OCI-LY7 (cell line): ENCODE measurements around the gene MAN1A2. TPM values are rescaled to one million over a fixed set of nuclear protein-coding genes. Genes with fewer than 3 reads are reported as not detected.
A peak's percentile ranks its signal among the peaks of the same experiment; 100 is the strongest.

Source experiments
- BruUV-seq: library from RNA; stranded (reverse); fragments of 400-500 nt; replicated peaks from 2 replicates; lab custom pipeline; 2021; lab: Mats Ljungman, UMichigan
- CTCF ChIA-PET: fragments of 300-600 bp; sonication (Branson Sonifier 250); formaldehyde crosslinking; loops from one replicate; lab custom pipeline; 2022; ENCODE audit warnings: antibody characterized with exemption; ENCODE audit not compliant: unreplicated experiment; lab: Charles Lee
- POLR2A ChIA-PET: fragments of 300-600 bp; sonication (Branson Sonifier 250); formaldehyde crosslinking; loops from one replicate; lab custom pipeline; 2022; ENCODE audit warnings: antibody characterized with exemption; lab: Charles Lee
- DNase-seq: peaks from one replicate; pipeline ENCODE4 v3.0.0-alpha.2; 2015; ENCODE audit warnings: low spot score
- H2AFZ ChIP-seq: fragments of 200-600 bp; sonication (generic), shearing (Covaris generic); 2 replicates; pipeline ENCODE4 v1.6.1; 2014; ENCODE audit warnings: mild to moderate bottlenecking, antibody characterized with exemption, low read length, moderate library complexity
- H3K27ac ChIP-seq: fragments of 200-600 bp; sonication (generic); 2 replicates; pipeline ENCODE4 v1.5.1; 2014; ENCODE audit warnings: mixed run types, low read depth, mild to moderate bottlenecking, moderate library complexity, low read length, inconsistent platforms; ENCODE audit not compliant: poor library complexity, severe bottlenecking
- H3K36me3 ChIP-seq: fragments of 200-600 bp; sonication (generic); 2 replicates; pipeline ENCODE4 v1.6.1; 2014; ENCODE audit warnings: mild to moderate bottlenecking, antibody characterized with exemption, low read length, moderate library complexity, mixed read lengths; ENCODE audit not compliant: insufficient read depth
- H3K4me1 ChIP-seq: fragments of 200-600 bp; sonication (generic); 2 replicates; pipeline ENCODE4 v1.5.1; 2014; ENCODE audit warnings: mild to moderate bottlenecking, low read length; ENCODE audit not compliant: insufficient read depth, poor library complexity, severe bottlenecking
- H3K4me2 ChIP-seq: fragments of 200-600 bp; sonication (generic); 2 replicates; pipeline ENCODE4 v1.6.1; 2014; ENCODE audit warnings: mild to moderate bottlenecking, low read length
- H3K4me3 ChIP-seq: fragments of 200-600 bp; sonication (generic); 2 replicates; pipeline ENCODE4 v1.5.1; 2014; ENCODE audit warnings: mild to moderate bottlenecking, low read depth, low read length; ENCODE audit not compliant: poor library complexity, severe bottlenecking
- H3K79me2 ChIP-seq: fragments of 200-600 bp; sonication (generic); 2 replicates; pipeline ENCODE4 v1.6.1; 2016; ENCODE audit warnings: low read depth, mild to moderate bottlenecking, low read length, moderate library complexity, mixed read lengths; ENCODE audit not compliant: insufficient read depth
- H3K9me2 ChIP-seq: fragments of 200-600 bp; sonication (generic); 2 replicates; pipeline ENCODE4 v1.6.1; 2016; ENCODE audit warnings: mild to moderate bottlenecking, low read length, mixed read lengths; ENCODE audit not compliant: insufficient read depth
- H3K9me3 ChIP-seq: fragments of 200-600 bp; sonication (generic); 2 replicates; pipeline ENCODE4 v1.6.1; 2014; ENCODE audit warnings: mild to moderate bottlenecking, mixed run types, low read length, mixed read lengths
- H4K20me1 ChIP-seq: fragments of 200-600 bp; sonication (generic); 2 replicates; pipeline ENCODE4 v1.6.1; 2014; ENCODE audit warnings: mild to moderate bottlenecking, antibody characterized with exemption, low read length, moderate library complexity, mixed read lengths; ENCODE audit not compliant: insufficient read depth
- EZH2phosphoT487 ChIP-seq: fragments of 200-600 bp; sonication (generic); IDR thresholded peaks from 2 replicates; pipeline ENCODE4 v1.6.1; 2018; ENCODE audit warnings: low read depth, borderline replicate concordance, mild to moderate bottlenecking, mixed run types, antibody characterized with exemption, low read length, moderate library complexity, mixed read lengths
- intact Hi-C: fragments of 100-400 bp; cut with micrococcal nuclease; formaldehyde crosslinking; loops from one replicate; pipeline ENCODE4 v1.10.0; 2022; ENCODE audit not compliant: unreplicated experiment
- total RNA-seq, 2 experiments: library from RNA; depleted of rRNA in 1 of 2; stranded (reverse); fragments of >200 nt in 1 of 2; shearing (Covaris generic) in 1 of 2; gene quantifications; 2 replicates each; pipeline ENCODE4 v1.2.3, GENCODE V29; 2014 to 2022
- TF ChIP-seq, protein P1 (sequence below): fragments of 200-600 bp; sonication (generic); conservative IDR thresholded peaks from 2 replicates; pipeline ENCODE4 v1.5.1; 2014; ENCODE audit warnings: mild to moderate bottlenecking, antibody characterized with exemption, low read length, moderate library complexity, mixed read lengths

The MAN1A2 gene
- total RNA-seq, 2 experiments from 2014 or later = 16.1 to 27.5 TPM

DNA sequence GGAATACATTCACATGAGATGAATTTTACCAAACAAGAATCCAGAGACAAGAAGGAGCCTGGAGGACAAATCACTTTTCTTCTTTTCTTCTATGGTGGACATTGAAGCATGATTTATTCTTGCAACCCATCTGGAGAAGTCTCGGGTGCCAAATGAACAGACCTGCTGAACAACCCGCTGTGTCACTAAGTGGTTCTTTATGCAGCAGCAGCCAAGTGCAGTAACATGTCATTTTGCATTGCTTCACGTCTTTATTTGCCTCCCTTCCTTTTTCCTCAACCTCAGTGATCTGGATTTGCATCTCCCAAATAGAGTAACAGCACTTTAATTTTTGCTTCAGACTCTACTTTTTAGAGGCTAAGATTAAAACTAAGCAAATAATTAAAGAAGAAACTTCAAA lies 188.6 kb downstream of the MAN1A2 start:
- H3K27ac ChIP-seq = no peak overlapping the region
- 0 out of 2 replicates have a peak overlapping the region, but pooled peaks have one; percentile 8 for H3K4me2 ChIP-seq
- H3K9me2 ChIP-seq = no peaks in the 10 kb centered on the region
- no peaks in the 10 kb centered on the region for H3K36me3 ChIP-seq
- no peak for DNase-seq
- BruUV-seq = no TSS peak
- intact Hi-C loops = no loop called here
- TF ChIP-seq, protein P1, sequence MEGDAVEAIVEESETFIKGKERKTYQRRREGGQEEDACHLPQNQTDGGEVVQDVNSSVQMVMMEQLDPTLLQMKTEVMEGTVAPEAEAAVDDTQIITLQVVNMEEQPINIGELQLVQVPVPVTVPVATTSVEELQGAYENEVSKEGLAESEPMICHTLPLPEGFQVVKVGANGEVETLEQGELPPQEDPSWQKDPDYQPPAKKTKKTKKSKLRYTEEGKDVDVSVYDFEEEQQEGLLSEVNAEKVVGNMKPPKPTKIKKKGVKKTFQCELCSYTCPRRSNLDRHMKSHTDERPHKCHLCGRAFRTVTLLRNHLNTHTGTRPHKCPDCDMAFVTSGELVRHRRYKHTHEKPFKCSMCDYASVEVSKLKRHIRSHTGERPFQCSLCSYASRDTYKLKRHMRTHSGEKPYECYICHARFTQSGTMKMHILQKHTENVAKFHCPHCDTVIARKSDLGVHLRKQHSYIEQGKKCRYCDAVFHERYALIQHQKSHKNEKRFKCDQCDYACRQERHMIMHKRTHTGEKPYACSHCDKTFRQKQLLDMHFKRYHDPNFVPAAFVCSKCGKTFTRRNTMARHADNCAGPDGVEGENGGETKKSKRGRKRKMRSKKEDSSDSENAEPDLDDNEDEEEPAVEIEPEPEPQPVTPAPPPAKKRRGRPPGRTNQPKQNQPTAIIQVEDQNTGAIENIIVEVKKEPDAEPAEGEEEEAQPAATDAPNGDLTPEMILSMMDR = no peak
- TF ChIP-seq EZH2phosphoT487 = no peak
- peaks cover 11% of the 10 kb centered on the region for H3K4me1 ChIP-seq
- no peaks in the 10 kb centered on the region for H3K79me2 ChIP-seq
- no peak overlapping the region for H3K4me3 ChIP-seq
- no peak overlapping the region for H2AFZ ChIP-seq
- POLR2A ChIA-PET = interaction anchor here (0.5 to 1.1 kb wide), 4 partner anchors 8 to 122 kb away, joined by 3 to 7 read pairs (median 4); no protein-coding TSS in a partner anchor
- CTCF ChIA-PET = interaction anchor here (1.2 kb wide), 1 partner anchor 21 kb away, joined by 3 read pairs; no protein-coding TSS in a partner anchor
- H4K20me1 ChIP-seq = no peaks in the 10 kb centered on the region
- H3K9me3 ChIP-seq = no peaks in the 10 kb centered on the region; the same call in 1 of the 2 replicates

DNA sequence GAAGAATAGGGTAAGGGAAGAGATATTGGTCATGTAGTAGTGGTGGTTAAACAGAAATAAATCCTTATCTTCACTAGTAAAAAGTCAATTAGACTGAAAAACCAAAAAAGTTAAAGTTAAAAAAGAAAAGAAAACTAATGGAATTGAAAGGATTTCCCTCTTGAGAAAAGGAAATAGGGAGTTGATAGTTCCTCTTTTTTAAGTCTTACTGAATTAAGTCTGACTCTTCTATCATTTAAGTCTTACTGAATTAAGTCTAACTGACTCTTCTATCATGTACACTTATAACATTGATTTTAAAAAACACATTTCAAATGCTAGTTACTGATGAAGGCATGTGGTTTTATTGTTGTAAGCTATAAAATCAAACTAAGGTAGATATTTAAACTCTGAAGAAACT lies 189.1 kb downstream of the MAN1A2 start:
- H2AFZ ChIP-seq = no peak overlapping the region
- no peak overlapping the region for H3K27ac ChIP-seq
- no peak overlapping the region for H3K4me2 ChIP-seq
- H3K36me3 ChIP-seq = no peaks in the 10 kb centered on the region
- DNase-seq = no peak
- no peaks in the 10 kb centered on the region for H3K79me2 ChIP-seq
- no peaks in the 10 kb centered on the region for H4K20me1 ChIP-seq
- CTCF ChIA-PET = interaction anchor here (1.2 kb wide), 1 partner anchor 21 kb away, joined by 3 read pairs; no protein-coding TSS in a partner anchor
- no peaks in the 10 kb centered on the region for H3K9me2 ChIP-seq
- POLR2A ChIA-PET = interaction anchor here (0.5 to 1.0 kb wide), 3 partner anchors 8 to 121 kb away, joined by 3 to 6 read pairs (median 3); no protein-coding TSS in a partner anchor
- H3K4me1 ChIP-seq = peaks cover 11% of the 10 kb centered on the region
- no TSS peak for BruUV-seq
- intact Hi-C loops = no loop called here
- H3K9me3 ChIP-seq = no peaks in the 10 kb centered on the region; the same call in 1 of the 2 replicates
- H3K4me3 ChIP-seq = no peak overlapping the region
- TF ChIP-seq, protein P1 = no peak

DNA sequence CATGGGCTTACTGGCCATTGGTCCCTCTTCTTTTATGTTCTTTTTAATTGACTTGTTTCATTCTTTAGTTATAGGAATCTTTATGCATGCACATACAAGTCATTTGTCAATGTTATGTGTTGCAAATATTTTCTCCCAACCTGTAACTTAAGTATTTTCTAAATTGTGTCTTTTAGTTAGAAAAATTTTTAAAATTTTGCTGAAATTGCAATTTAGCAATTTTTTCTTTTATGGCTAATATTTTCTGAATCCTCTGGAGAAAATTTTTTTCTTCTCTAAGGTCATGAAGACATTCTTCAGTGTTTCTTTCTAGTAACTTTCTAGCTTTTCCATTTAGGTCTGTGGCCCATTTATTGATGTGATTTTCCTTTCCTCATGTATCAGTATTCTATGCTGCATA lies 189.7 kb downstream of the MAN1A2 start:
- no TSS peak for BruUV-seq
- intact Hi-C loops = no loop called here
- no peak for DNase-seq
- H3K36me3 ChIP-seq = no peaks in the 10 kb centered on the region
- peaks cover 11% of the 10 kb centered on the region for H3K4me1 ChIP-seq
- H2AFZ ChIP-seq = no peak overlapping the region
- CTCF ChIA-PET = interaction anchor here (1.2 kb wide), 1 partner anchor 22 kb away, joined by 3 read pairs; no protein-coding TSS in a partner anchor
- no peak overlapping the region for H3K4me3 ChIP-seq
- POLR2A ChIA-PET = no interaction called here
- H4K20me1 ChIP-seq = no peaks in the 10 kb centered on the region
- no peaks in the 10 kb centered on the region for H3K79me2 ChIP-seq
- no peaks in the 10 kb centered on the region for H3K9me2 ChIP-seq
- TF ChIP-seq, protein P1 = no peak
- no peak for TF ChIP-seq EZH2phosphoT487
- H3K4me2 ChIP-seq = no peak overlapping the region
- no peak overlapping the region for H3K27ac ChIP-seq
- no peaks in the 10 kb centered on the region; the same call in 1 of the 2 replicates for H3K9me3 ChIP-seq
